Mesothelial cell of epicardium (in vitro differentiated cells): ENCODE results near the gene ALDH5A1. TPM values are rescaled to one million over a fixed set of nuclear protein-coding genes. Genes with fewer than 3 reads are reported as not detected.

Experiments
- DNase-seq, 2 experiments: peaks; one replicate each; pipeline ENCODE4 v3.0.0; 2021; ENCODE audit warnings: low spot score in 2 of 2; ENCODE audit not compliant: unreplicated experiment in 2 of 2
- H3K27ac Mint-ChIP-seq: 2 replicates; pipeline ENCODE4 v1.8.0; 2021; ENCODE audit warnings: mixed read lengths
- H3K27me3 Mint-ChIP-seq: 2 replicates; pipeline ENCODE4 v1.8.0; 2021; ENCODE audit warnings: low read depth, mixed read lengths
- H3K36me3 Mint-ChIP-seq: 2 replicates; pipeline ENCODE4 v1.8.0; 2021; ENCODE audit warnings: mixed read lengths
- H3K4me1 Mint-ChIP-seq: 2 replicates; pipeline ENCODE4 v1.8.0; 2021; ENCODE audit warnings: mixed read lengths
- H3K4me3 Mint-ChIP-seq: 2 replicates; pipeline ENCODE4 v1.8.0; 2021; ENCODE audit warnings: mild to moderate bottlenecking, moderate library complexity, mixed read lengths
- H3K9me3 Mint-ChIP-seq: 2 replicates; pipeline ENCODE4 v1.8.0; 2021; ENCODE audit warnings: mixed read lengths
- CTCF ChIP-seq: fragments of 200-600 bp; sonication (generic); IDR thresholded peaks from one replicate; pipeline ENCODE4 v1.5.0; 2021; ENCODE audit warnings: antibody characterized with exemption; ENCODE audit not compliant: unreplicated experiment
- total RNA-seq: library from RNA; stranded (reverse); gene quantifications from 3 replicates; pipeline ENCODE4 v1.2.1, GENCODE V29; 2021

ALDH5A1 gene
- total RNA-seq, 1 donor from 2014 or later = 22.6 TPM

DNA sequence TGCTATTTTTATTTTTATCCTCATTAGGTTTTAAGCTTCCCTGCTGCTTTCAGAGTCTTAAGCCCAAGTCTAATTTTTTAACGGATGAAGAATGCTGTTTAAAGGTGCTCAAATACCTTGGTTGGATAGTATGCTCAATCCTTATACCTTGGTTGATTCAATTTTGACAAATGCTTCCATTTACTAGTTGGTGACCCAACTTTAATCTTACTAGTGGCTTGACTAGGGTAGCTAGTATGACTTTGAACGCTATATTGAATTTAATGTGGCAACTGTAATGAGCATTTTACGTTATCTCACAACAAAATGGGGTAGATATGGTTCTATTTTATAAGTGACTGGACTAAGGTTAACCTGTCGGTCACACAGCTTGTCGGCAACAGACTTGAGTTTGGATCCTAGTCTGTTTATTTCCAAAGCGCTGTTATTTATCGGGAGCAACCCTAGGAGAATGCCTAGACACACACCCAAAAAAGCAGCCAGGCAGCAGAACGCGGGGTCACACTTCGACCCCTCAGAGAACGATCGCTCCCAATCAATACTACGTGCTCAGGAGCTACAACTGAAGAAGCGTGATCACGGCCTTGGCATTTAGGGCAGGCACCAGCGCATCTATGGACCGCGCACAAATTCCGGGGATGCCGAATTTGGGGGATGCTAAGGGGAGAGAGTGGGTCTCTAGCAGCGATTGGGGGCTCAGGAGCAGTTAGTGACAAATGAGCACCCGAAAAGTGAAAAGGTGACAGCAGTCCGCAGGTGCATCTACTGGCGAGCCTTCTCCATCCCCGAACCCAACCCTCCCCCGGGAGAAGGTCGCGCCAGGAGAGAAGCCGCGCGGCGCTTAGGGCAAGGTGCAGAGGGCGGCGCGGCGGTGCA, 586 bp upstream of the ALDH5A1 start:
- no peak for TF ChIP-seq CTCF
- no peak for DNase-seq
- Mint-ChIP-seq H3K9me3 (peaks cover 9% of the 10 kb centered on the region), H3K36me3 (peaks cover 19% of the 10 kb centered on the region), H3K27ac (no peak overlapping the region), H3K27me3 (no peaks in the 10 kb centered on the region), H3K4me3 (peak overlapping the region; percentile 73), H3K4me1 (peaks cover 4% of the 10 kb centered on the region)

DNA sequence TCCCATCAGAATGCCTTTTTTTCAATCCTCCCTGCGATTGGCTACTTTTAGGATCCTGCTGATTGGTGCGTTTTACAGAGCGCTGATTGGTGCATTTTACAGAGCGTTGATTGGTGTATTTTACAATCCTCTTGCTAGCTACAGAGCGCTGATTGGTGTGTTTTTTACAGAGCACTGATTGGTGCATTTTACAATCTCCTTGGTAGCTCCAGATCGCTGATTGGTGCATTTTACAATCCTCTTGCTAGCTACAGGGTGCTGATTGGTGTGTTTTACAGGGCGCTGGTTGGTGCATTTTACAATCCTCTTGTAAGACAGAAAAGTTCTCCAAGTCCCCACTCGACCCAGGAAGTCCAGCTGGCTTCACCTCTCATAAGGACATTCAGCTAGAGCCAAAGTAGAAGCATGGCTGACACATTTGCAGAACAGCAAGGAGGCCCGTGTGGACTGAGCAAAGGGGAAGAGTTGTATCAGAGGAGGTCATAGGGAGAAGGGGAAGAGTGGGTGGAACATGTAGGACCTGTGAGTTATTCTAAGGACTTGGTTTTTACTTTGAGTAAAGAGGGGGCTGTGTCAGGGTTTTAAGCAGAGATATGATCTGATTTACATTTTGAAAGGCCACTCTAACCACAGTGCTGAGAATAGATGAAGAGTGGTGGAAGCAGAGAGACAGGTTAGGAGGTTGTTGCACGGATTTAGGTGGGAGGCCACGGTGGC, 2.6 kb downstream of the ALDH5A1 start:
- Mint-ChIP-seq H3K4me1 (peaks cover 4% of the 10 kb centered on the region), H3K27me3 (no peaks in the 10 kb centered on the region), H3K27ac (no peak overlapping the region), H3K9me3 (peaks cover 9% of the 10 kb centered on the region), H3K4me3 (no peak overlapping the region), H3K36me3 (peaks cover 19% of the 10 kb centered on the region)
- no peak for DNase-seq
- no peak for TF ChIP-seq CTCF

DNA sequence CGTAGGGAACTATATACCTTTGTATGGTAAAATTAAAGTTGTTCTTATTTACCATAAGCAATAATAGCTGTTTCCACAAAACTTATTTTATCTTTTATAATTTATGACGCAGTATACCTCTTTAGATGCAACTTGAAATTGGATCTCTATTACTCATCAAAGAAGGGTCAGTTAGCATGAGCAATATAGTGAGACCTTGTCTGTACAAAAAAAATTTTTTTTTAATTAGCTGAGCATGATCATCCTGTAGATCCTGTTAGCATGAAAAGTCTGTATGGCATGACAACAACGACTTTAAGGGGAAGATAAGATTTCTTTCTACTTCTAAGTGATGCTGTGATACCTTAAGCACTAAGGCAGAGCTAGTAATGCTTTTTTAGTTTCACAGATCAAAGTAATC, 5.9 kb downstream of the ALDH5A1 start:
- Mint-ChIP-seq H3K4me3 (no peak overlapping the region), H3K4me1 (peaks cover 1% of the 10 kb centered on the region), H3K27ac (no peak overlapping the region), H3K27me3 (no peaks in the 10 kb centered on the region), H3K9me3 (peaks cover 9% of the 10 kb centered on the region), H3K36me3 (peaks cover 33% of the 10 kb centered on the region)
- DNase-seq = no peak
- TF ChIP-seq CTCF = no peak

DNA sequence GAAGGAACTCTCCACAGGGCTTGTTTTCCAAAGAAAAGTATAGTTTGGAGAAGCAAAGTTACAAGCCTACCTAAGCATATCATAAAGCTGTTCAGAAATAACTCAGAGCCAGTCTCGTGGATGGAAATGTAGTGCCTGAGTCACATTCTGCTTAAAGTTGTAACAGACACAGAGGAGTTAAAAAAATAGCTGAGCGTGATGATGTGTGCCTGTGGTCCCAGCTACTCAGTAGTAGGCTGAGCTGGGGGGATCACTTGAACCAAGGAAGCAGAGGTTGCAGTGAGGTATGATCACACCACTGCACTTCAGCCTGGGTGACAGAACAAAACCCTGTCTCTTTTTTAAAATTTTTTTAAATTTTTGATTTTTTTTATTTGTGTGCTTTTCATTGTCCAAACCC, 6.6 kb downstream of the ALDH5A1 start:
- DNase-seq = no peak
- Mint-ChIP-seq H3K4me1 (no peaks in the 10 kb centered on the region), H3K27me3 (no peaks in the 10 kb centered on the region), H3K9me3 (peaks cover 9% of the 10 kb centered on the region), H3K4me3 (no peak overlapping the region), H3K27ac (no peak overlapping the region), H3K36me3 (peaks cover 32% of the 10 kb centered on the region)
- no peak for TF ChIP-seq CTCF

- Mint-ChIP-seq H3K36me3 (peaks cover 30% of the 10 kb centered on the region), H3K4me1 (no peaks in the 10 kb centered on the region), H3K4me3 (no peak overlapping the region), H3K27ac (no peak overlapping the region), H3K9me3 (peaks cover 6% of the 10 kb centered on the region), H3K27me3 (no peaks in the 10 kb centered on the region)
- DNase-seq = no peak
- TF ChIP-seq CTCF = no peak
Observed at GRCh38 chr6:24501914-24502313, 7.1 kb downstream of the ALDH5A1 start.
